HCT116 (cell line): ENCODE data around the gene KCNIP4. TPM values are rescaled to one million over a fixed set of nuclear protein-coding genes. Genes with fewer than 3 reads are reported as not detected.

Experiments
- ATAC-seq: fragments of 200-7000 bp; cut with Tn5 transposase; 2 replicates; pipeline ENCODE4 v1.9.1; 2020; ENCODE audit warnings: mild to moderate bottlenecking, moderate library complexity
- BruUV-seq: library from RNA; stranded (reverse); fragments of 400-500 nt; replicated peaks from 2 replicates; lab custom pipeline; 2021; lab: Mats Ljungman, UMichigan
- CTCF ChIA-PET: fragments of 300-600 bp; sonication (Branson Sonifier 250); formaldehyde crosslinking; loops from one replicate; lab custom pipeline; 2021; ENCODE audit warnings: antibody characterized with exemption; lab: Charles Lee
- POLR2A ChIA-PET: fragments of 300-600, 350-600 bp; sonication (Branson Sonifier 250); formaldehyde crosslinking; loops from one replicate; lab custom pipeline; 2021; ENCODE audit warnings: antibody characterized with exemption; lab: Charles Lee
- RAD21 ChIA-PET, 2 experiments: fragments of 300-600 bp; sonication (Branson Sonifier 250); formaldehyde crosslinking; loops; one replicate each; lab custom pipeline; 2023; ENCODE audit warnings: low total read pairs in 2 of 2; ENCODE audit not compliant: uncharacterized antibody in 2 of 2, unreplicated experiment in 2 of 2, low non-redundant PET in 1 of 2; lab: Charles Lee
- DNase-seq: peaks from one replicate; pipeline ENCODE4 v3.0.0-alpha.2; 2010; ENCODE audit warnings: low read depth, low spot score
- H2AFZ ChIP-seq: fragments of 200-600 bp; shearing (Covaris generic), sonication (generic); 2 replicates; pipeline ENCODE4 v1.6.1; 2017; ENCODE audit warnings: low read depth, mixed run types, mixed read lengths, antibody characterized with exemption, low read length; ENCODE audit not compliant: poor library complexity, severe bottlenecking
- H3K27ac ChIP-seq: 2 replicates; pipeline ENCODE4 v1.5.1; 2012; ENCODE audit warnings: low read depth, low read length
- H3K27me3 ChIP-seq: fragments of 200-600 bp; sonication (generic); 2 replicates; pipeline ENCODE4 v1.6.1; 2016; ENCODE audit warnings: mixed run types, low read length, mixed read lengths; ENCODE audit not compliant: insufficient read depth
- H3K36me3 ChIP-seq, 2 experiments: fragments of 200-500 bp in 1 of 2; fragments of 200-600 bp in 1 of 2; sonication (Bioruptor generic) in 1 of 2; sonication (generic) in 1 of 2; 2 replicates each; pipeline versions ENCODE4 v1.5.1 to v1.6.1; 2014 to 2016; ENCODE audit warnings: low read length in 2 of 2, inconsistent platforms in 1 of 2, mixed read lengths in 1 of 2, mixed run types in 1 of 2; ENCODE audit not compliant: insufficient read depth in 2 of 2, control insufficient read depth in 1 of 2
- H3K4me1 ChIP-seq, 2 experiments: fragments of 200-600 bp in 1 of 2; sonication (generic) in 1 of 2; 2 replicates each; pipeline versions ENCODE4 v1.5.1 to v1.6.1; 2012 to 2017; ENCODE audit warnings: low read length in 2 of 2, inconsistent platforms in 1 of 2, mild to moderate bottlenecking in 1 of 2, mixed read lengths in 1 of 2, mixed run types in 1 of 2, moderate library complexity in 1 of 2; ENCODE audit not compliant: insufficient read depth in 2 of 2, control insufficient read depth in 1 of 2
- H3K4me2 ChIP-seq: fragments of 200-600 bp; sonication (generic); 2 replicates; pipeline ENCODE4 v1.6.1; 2017; ENCODE audit warnings: mixed run types, low read length, mixed read lengths
- H3K4me3 ChIP-seq, 2 experiments: fragments of 200-600 bp in 1 of 2; sonication (generic) in 1 of 2; replicated peaks in 1 of 2; 2 replicates each; pipeline ENCODE4 v1.5.1; 2011 to 2016; ENCODE audit warnings: low read length in 2 of 2, control low read depth in 1 of 2, low read depth in 1 of 2, mild to moderate bottlenecking in 1 of 2, mixed read lengths in 1 of 2, mixed run types in 1 of 2
- H3K79me2 ChIP-seq: fragments of 200-600 bp; sonication (generic); 2 replicates; pipeline ENCODE4 v1.6.1; 2017; ENCODE audit warnings: mild to moderate bottlenecking, mixed run types, low read length, moderate library complexity, mixed read lengths; ENCODE audit not compliant: insufficient read depth
- H3K9ac ChIP-seq: fragments of 200-600 bp; sonication (generic); 2 replicates; pipeline ENCODE4 v1.6.1; 2016; ENCODE audit warnings: low read length, mixed read lengths
- H3K9me2 ChIP-seq: fragments of 200-600 bp; sonication (generic), shearing (Covaris generic); 2 replicates; pipeline ENCODE4 v1.6.1; 2017; ENCODE audit warnings: mixed run types, mild to moderate bottlenecking, moderate library complexity; ENCODE audit not compliant: insufficient read depth
- H3K9me3 ChIP-seq, 2 experiments: fragments of 200-500 bp in 1 of 2; fragments of 200-600 bp in 1 of 2; sonication (Bioruptor generic) in 1 of 2; sonication (generic) in 1 of 2; 2 replicates each; pipeline ENCODE4 v1.6.1; 2014 to 2017; ENCODE audit warnings: low read length in 2 of 2, mixed read lengths in 2 of 2, inconsistent platforms in 1 of 2, low read depth in 1 of 2, mild to moderate bottlenecking in 1 of 2, mixed run types in 1 of 2, moderate library complexity in 1 of 2; ENCODE audit not compliant: control insufficient read depth in 1 of 2, insufficient read depth in 1 of 2
- H4K20me1 ChIP-seq: fragments of 200-600 bp; sonication (generic), shearing (Covaris generic); 2 replicates; pipeline ENCODE4 v1.6.1; 2017; ENCODE audit warnings: mixed run types, mild to moderate bottlenecking, moderate library complexity; ENCODE audit not compliant: insufficient read depth
- ELF1 ChIP-seq: IDR thresholded peaks from 2 replicates; pipeline ENCODE4 v1.6.1; 2012; ENCODE audit warnings: low read depth, borderline replicate concordance
- EZH2phosphoT487 ChIP-seq: fragments of 200-600 bp; IDR thresholded peaks from 2 replicates; pipeline ENCODE4 v1.6.1; 2018; ENCODE audit warnings: antibody characterized with exemption, borderline replicate concordance
- JUND ChIP-seq: IDR thresholded peaks from 2 replicates; pipeline ENCODE4 v1.6.1; 2012
- SRF ChIP-seq: IDR thresholded peaks from 2 replicates; pipeline ENCODE4 v1.6.1; 2012; ENCODE audit warnings: low read depth
- intact Hi-C: fragments of 100-400 bp; cut with micrococcal nuclease; formaldehyde crosslinking; loops from 2 replicates; pipeline ENCODE4 v1.10.0; 2022
- total RNA-seq: library from RNA; stranded (reverse); gene quantifications from one replicate; pipeline ENCODE4 v1.2.1, GENCODE V29; 2021; ENCODE audit not compliant: unreplicated experiment
- TF ChIP-seq, protein P1 (sequence below), 3 experiments: fragments of 200-600 bp in 1 of 3; sonication (generic) in 1 of 3; IDR thresholded peaks in 2 of 3; conservative IDR thresholded peaks in 1 of 3; 2 replicates each; pipeline ENCODE4 v1.5.1; 2012 to 2017; ENCODE audit warnings: low read depth in 2 of 3, low read length in 2 of 3, antibody characterized with exemption in 1 of 3, borderline replicate concordance in 1 of 3, control low read depth in 1 of 3, mild to moderate bottlenecking in 1 of 3, mixed read lengths in 1 of 3, mixed run types in 1 of 3, moderate library complexity in 1 of 3; ENCODE audit not compliant: insufficient read depth in 1 of 3
- TF ChIP-seq, protein P2 (sequence below): IDR thresholded peaks from 2 replicates; pipeline ENCODE4 v1.6.1; 2011; ENCODE audit warnings: mild to moderate bottlenecking, low read length, moderate library complexity; ENCODE audit not compliant: insufficient replicate concordance; ENCODE audit errors: extremely low read depth
- TF ChIP-seq, protein P3 (sequence below): IDR thresholded peaks from 2 replicates; pipeline ENCODE4 v1.6.1; 2012

KCNIP4 gene
- total RNA-seq, 1 experiment from 2014 or later, result not detected

DNA sequence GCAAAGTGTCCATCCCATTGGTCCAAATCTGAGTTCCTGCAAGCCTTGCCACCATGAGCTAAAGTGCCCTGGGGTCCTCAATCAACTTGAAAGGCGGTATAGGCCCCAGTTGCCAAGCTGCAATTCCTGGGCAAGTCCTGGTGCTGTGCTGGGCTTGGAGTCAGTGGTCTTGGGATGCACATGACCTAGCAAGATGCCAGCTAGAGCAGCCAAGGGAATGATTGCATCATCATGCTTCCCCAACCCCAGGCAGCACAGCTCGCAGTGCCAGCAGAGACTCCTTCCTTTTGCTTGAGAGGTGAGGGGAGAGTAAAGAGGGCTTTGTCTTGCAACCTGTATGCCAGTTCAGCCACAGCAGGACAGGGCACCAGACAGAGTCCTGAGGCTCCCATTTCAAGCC is 50.5 kb downstream of the KCNIP4 start:
- RAD21 ChIA-PET, result no interaction called here
- POLR2A ChIA-PET, result no interaction called here
- Histone ChIP-seq H3K36me3 (no peaks in the 10 kb centered on the region), H3K9me2 (no peaks in the 10 kb centered on the region), H2AFZ (no peak overlapping the region), H3K9ac (no peak overlapping the region), H3K9me3 (peaks cover 0 to 8% of the 10 kb centered on the region in 2 experiments; a peak in 2 of 4 replicates)
- no peak for ATAC-seq
- BruUV-seq, result no TSS peak
- TF ChIP-seq, protein P1, sequence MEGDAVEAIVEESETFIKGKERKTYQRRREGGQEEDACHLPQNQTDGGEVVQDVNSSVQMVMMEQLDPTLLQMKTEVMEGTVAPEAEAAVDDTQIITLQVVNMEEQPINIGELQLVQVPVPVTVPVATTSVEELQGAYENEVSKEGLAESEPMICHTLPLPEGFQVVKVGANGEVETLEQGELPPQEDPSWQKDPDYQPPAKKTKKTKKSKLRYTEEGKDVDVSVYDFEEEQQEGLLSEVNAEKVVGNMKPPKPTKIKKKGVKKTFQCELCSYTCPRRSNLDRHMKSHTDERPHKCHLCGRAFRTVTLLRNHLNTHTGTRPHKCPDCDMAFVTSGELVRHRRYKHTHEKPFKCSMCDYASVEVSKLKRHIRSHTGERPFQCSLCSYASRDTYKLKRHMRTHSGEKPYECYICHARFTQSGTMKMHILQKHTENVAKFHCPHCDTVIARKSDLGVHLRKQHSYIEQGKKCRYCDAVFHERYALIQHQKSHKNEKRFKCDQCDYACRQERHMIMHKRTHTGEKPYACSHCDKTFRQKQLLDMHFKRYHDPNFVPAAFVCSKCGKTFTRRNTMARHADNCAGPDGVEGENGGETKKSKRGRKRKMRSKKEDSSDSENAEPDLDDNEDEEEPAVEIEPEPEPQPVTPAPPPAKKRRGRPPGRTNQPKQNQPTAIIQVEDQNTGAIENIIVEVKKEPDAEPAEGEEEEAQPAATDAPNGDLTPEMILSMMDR (IDR thresholded peaks at IDR 0.05 in 2 of 3, conservative IDR thresholded peaks at IDR 0.05 in 1 of 3; ENCODE audit: borderline replicate concordance in 1 of 3, insufficient read depth in 1 of 3, low read depth in 2 of 3, low read length in 2 of 3), result no peak
- TF ChIP-seq EZH2phosphoT487 (no peak), JUND (no peak), SRF (no peak), ELF1 (no peak)
- TF ChIP-seq, protein P2, sequence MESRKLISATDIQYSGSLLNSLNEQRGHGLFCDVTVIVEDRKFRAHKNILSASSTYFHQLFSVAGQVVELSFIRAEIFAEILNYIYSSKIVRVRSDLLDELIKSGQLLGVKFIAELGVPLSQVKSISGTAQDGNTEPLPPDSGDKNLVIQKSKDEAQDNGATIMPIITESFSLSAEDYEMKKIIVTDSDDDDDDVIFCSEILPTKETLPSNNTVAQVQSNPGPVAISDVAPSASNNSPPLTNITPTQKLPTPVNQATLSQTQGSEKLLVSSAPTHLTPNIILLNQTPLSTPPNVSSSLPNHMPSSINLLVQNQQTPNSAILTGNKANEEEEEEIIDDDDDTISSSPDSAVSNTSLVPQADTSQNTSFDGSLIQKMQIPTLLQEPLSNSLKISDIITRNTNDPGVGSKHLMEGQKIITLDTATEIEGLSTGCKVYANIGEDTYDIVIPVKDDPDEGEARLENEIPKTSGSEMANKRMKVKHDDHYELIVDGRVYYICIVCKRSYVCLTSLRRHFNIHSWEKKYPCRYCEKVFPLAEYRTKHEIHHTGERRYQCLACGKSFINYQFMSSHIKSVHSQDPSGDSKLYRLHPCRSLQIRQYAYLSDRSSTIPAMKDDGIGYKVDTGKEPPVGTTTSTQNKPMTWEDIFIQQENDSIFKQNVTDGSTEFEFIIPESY, result no peak
- TF ChIP-seq, protein P3, sequence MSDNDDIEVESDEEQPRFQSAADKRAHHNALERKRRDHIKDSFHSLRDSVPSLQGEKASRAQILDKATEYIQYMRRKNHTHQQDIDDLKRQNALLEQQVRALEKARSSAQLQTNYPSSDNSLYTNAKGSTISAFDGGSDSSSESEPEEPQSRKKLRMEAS, result no peak
- TF ChIP-seq, all 23 proteins: peak for 0
- Histone ChIP-seq H3K4me2 (no peak overlapping the region), H3K4me1 (no peaks in the 10 kb centered on the region), H4K20me1 (no peaks in the 10 kb centered on the region), H3K79me2 (no peaks in the 10 kb centered on the region), H3K27ac (no peak overlapping the region), H3K27me3 (no peaks in the 10 kb centered on the region), H3K4me3 (no peak overlapping the region)
- CTCF ChIA-PET, result no interaction called here
- intact Hi-C loops, result no loop called here
- DNase-seq, result no peak
